GM12875 (cell line): ENCODE results near the gene SCEL.

Experiments used
- H3K4me3 ChIP-seq: one replicate; pipeline ENCODE4 v1.5.1; 2011; ENCODE audit warnings: low read depth, low read length, control low read depth
- CTCF ChIP-seq: IDR thresholded peaks from 2 replicates; pipeline ENCODE4 v1.5.1; 2011; ENCODE audit warnings: low read depth, mild to moderate bottlenecking, control low read depth, inconsistent platforms, low read length, moderate library complexity, borderline replicate concordance; ENCODE audit not compliant: insufficient read depth

SCEL gene, protein sequence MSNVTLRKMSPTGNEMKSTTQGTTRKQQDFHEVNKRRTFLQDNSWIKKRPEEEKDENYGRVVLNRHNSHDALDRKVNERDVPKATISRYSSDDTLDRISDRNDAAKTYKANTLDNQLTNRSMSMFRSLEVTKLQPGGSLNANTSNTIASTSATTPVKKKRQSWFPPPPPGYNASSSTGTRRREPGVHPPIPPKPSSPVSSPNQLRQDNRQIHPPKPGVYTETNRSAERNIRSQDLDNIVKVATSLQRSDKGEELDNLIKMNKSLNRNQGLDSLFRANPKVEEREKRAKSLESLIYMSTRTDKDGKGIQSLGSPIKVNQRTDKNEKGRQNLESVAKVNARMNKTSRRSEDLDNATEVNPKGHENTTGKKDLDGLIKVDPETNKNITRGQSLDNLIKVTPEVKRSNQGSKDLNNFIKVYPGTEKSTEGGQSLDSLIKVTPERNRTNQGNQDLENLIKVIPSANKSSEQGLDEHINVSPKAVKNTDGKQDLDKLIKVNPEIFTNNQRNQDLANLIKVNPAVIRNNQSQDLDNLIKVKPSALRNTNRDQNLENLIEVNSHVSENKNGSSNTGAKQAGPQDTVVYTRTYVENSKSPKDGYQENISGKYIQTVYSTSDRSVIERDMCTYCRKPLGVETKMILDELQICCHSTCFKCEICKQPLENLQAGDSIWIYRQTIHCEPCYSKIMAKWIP

DNA sequence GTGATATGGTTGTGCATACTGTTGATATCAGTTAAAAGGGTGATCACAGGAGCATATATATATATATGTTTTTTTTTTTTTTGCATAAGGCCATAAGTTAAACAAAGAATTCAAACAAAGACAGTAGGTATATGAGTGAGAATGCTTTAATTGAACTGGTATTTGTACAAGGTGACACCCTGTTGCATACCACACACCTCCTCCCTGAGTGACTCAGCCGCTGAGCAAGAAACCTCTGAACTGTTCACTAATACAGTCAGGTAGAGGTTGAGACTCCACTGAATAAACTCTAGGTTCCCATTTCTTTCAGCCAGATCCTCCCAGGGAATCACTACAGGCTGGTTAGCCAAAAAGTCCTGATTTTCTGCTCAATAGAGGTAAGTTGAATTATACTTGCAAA lies at the start of gene SCEL:
SCEL (plus strand) TSS at position 259 of the 400 bp plus-strand sequence. CDS start 20,170 bp downstream, outside the sequence.
- TF ChIP-seq CTCF = no peak
- no peak within 1 kb of the TSS for H3K4me3 ChIP-seq

DNA sequence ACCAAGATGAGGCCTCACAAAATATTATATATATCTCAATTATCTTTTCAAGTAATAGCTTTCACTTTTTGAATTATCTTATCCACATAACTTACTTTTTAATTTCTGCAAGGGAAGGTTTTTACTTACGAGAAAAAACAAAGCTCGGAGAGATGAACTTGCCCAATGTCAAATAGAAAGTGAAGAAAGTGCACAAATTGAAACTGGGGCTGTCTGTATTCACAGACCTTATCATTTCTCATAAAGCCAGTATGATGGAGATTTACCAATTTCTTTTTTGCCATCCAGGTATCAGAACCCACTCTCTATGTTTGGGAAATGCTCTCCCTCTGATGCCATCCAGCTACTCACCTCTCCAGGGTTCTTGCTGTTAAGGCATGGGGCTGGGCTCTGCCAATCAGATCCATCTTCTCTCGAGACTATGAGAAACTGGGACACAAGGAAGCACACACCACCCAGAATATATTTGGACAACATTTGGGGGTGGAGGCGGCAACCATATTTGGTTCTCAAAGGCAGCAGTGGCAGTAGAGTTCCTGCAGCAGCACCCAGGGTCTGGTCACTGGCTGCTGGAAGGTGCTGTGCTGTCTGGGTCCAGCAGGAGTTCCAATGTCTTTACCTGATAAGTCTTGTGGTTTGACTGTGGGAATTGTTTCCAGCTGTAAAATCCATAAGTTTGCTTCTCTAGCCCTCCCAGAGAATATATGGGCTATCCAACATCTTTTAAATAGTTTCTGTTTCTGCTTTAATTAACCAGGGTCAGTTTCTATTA lies 45.8 kb upstream of the SCEL start:
- no peak overlapping the region for H3K4me3 ChIP-seq
- TF ChIP-seq CTCF = no peak

GRCh38 chr13:77492982-77493381 lies 42.5 kb upstream of the SCEL start:
- H3K4me3 ChIP-seq = no peak overlapping the region
- peak; percentile 59; the same call in 1 of the 2 replicates for TF ChIP-seq CTCF

DNA sequence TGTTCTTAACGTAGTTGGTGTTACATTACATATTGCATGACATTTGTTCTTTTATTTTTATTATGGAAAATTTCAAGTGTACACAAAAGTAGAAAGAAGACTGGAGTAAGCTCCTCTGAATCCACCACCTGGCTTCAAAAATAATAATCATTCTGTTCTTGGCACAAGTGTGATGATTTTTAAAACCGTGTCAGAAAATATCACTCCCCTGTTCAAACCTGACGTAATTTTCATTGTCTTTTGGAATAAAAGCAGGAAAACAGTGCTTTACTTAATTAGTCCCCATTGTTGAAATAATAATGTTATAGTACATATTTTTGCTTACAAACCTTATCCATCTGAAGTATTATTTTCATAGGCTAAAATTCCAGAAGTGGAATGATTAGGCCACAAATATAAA lies 41.3 kb upstream of the SCEL start:
- no peak overlapping the region for H3K4me3 ChIP-seq
- TF ChIP-seq CTCF = no peak

DNA sequence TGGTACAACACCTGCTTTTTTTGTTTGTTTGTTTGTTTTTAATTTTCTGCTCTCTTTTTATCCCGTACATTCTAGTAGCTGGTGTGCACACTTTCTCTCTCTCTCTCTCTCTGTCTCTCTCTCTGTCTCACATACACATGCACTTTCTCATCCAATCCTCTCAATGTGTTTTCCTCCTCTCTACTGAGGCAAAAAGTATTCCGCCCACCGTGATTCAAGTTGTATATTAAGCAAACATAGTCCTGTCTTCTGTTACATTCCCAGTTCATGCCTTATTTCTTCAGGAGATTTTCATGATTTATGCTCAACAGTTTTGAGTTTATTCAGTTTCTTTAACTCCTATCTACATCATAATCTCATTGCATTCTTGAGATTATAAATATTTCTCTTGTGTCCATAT lies 38.2 kb upstream of the SCEL start:
- no peak for TF ChIP-seq CTCF
- H3K4me3 ChIP-seq = no peak overlapping the region

- no peak for TF ChIP-seq CTCF
These were observed 37.7 kb upstream of the SCEL start for GRCh38 chr13:77497835-77498234.

More at GRCh38 chr13:77497835-77498234, 37.7 kb upstream of the SCEL start:
- H3K4me3 ChIP-seq = no peak overlapping the region
